GM12878 (cell line): ENCODE results near the gene LRTM2. TPM values are rescaled to one million over a fixed set of nuclear protein-coding genes. Genes with fewer than 3 reads are reported as not detected.

Source experiments
- ATAC-seq: fragments of 200-7000 bp; cut with Tn5 transposase; 3 replicates; pipeline ENCODE4 v1.9.1; 2020; ENCODE audit warnings: mild to moderate bottlenecking, moderate library complexity
- BruUV-seq: library from RNA; stranded (reverse); fragments of 400-500 nt; replicated peaks from 2 replicates; lab custom pipeline; 2021; lab: Mats Ljungman, UMichigan
- CTCF ChIA-PET: fragments of 300-600 bp; sonication (Branson Sonifier 250); formaldehyde crosslinking; extraction: SDS; loops from one replicate; lab custom pipeline; 2021; ENCODE audit warnings: inconsistent platforms; lab: Yijun Ruan, JAX
- POLR2A ChIA-PET: fragments of 350-600 bp; formaldehyde crosslinking; extraction: SDS; loops from one replicate; lab custom pipeline; 2021; ENCODE audit warnings: inconsistent platforms; lab: Charles Lee
- RAD21 ChIA-PET: fragments of 300-600 bp; sonication (Branson Sonifier 250); formaldehyde crosslinking; loops from one replicate; lab custom pipeline; 2023; ENCODE audit warnings: antibody characterized with exemption; ENCODE audit not compliant: unreplicated experiment; lab: Charles Lee
- SMC1A ChIA-PET: fragments of 300-600 bp; sonication (Branson Sonifier 250); formaldehyde crosslinking; loops from one replicate; lab custom pipeline; 2023; ENCODE audit not compliant: unreplicated experiment, uncharacterized antibody; lab: Charles Lee
- DNase-seq: peaks from one replicate; pipeline ENCODE4 v3.0.0-alpha.2; 2011; ENCODE audit warnings: low read depth, low spot score
- FAIRE-seq: peaks from 3 replicates; lab custom pipeline; 2011; peaks lifted over from hg19 to GRCh38; lab: Jason Lieb, UNC
- H2AFZ ChIP-seq: 2 replicates; pipeline ENCODE4 v1.6.0; 2011; ENCODE audit warnings: low read depth, low read length, control low read depth; ENCODE audit not compliant: control insufficient read depth
- H3K27ac ChIP-seq: 2 replicates; pipeline ENCODE4 v1.5.1; 2011; ENCODE audit warnings: control low read depth; ENCODE audit not compliant: control insufficient read depth, insufficient read depth
- H3K27me3 ChIP-seq, 2 experiments: replicated peaks in 1 of 2; 2 replicates each; pipeline versions ENCODE4 v1.6.0 to v1.6.1; 2011; ENCODE audit warnings: low read length in 1 of 2; ENCODE audit not compliant: control insufficient read depth in 2 of 2, insufficient read depth in 2 of 2
- H3K36me3 ChIP-seq, 2 experiments: 2 replicates each; pipeline ENCODE4 v1.5.1; 2011; ENCODE audit warnings: low read length in 1 of 2; ENCODE audit not compliant: control insufficient read depth in 2 of 2, insufficient read depth in 2 of 2
- H3K4me1 ChIP-seq: 2 replicates; pipeline ENCODE4 v1.6.1; 2011; ENCODE audit warnings: mild to moderate bottlenecking, low read length, moderate library complexity, mixed read lengths; ENCODE audit not compliant: control insufficient read depth, insufficient read depth
- H3K4me2 ChIP-seq: 2 replicates; pipeline ENCODE4 v1.6.0; 2011; ENCODE audit warnings: control low read depth; ENCODE audit not compliant: control insufficient read depth, insufficient read depth
- H3K4me3 ChIP-seq: fragments of 200-600 bp; sonication (generic); 2 replicates; pipeline ENCODE4 v1.5.1; 2016
- H3K79me2 ChIP-seq: 2 replicates; pipeline ENCODE4 v1.6.0; 2011; ENCODE audit warnings: low read length; ENCODE audit not compliant: control insufficient read depth, insufficient read depth
- H3K9ac ChIP-seq: 2 replicates; pipeline ENCODE4 v1.8.0; 2011; ENCODE audit warnings: low read length, control low read depth, mixed read lengths; ENCODE audit not compliant: control insufficient read depth, insufficient read depth
- H3K9me3 ChIP-seq: replicated peaks from 3 replicates; pipeline ENCODE4 v1.5.1; 2011; ENCODE audit warnings: mild to moderate bottlenecking, low read length; ENCODE audit not compliant: control insufficient read depth, insufficient read depth
- H4K20me1 ChIP-seq: 2 replicates; pipeline ENCODE4 v1.6.0; 2011; ENCODE audit not compliant: control insufficient read depth, insufficient read depth
- ATF7 ChIP-seq: fragments of 450-650 bp; IDR thresholded peaks from 2 replicates; pipeline ENCODE4 v1.6.1; 2016; ENCODE audit warnings: low read depth, mild to moderate bottlenecking
- BMI1 ChIP-seq: fragments of 450-650 bp; IDR thresholded peaks from 2 replicates; pipeline ENCODE4 v1.6.1; 2016; ENCODE audit warnings: mild to moderate bottlenecking, moderate library complexity, borderline replicate concordance
- ESRRA ChIP-seq: IDR thresholded peaks from 2 replicates; pipeline ENCODE4 v1.6.1; 2012; ENCODE audit warnings: mild to moderate bottlenecking, low read length, improper control_type of control experiment
- LARP7 ChIP-seq: fragments of 450-650 bp; IDR thresholded peaks from 2 replicates; pipeline ENCODE4 v1.6.1; 2017; ENCODE audit warnings: mild to moderate bottlenecking
- NRF1 ChIP-seq: conservative IDR thresholded peaks from 2 replicates; pipeline ENCODE4 v1.6.1; 2011; ENCODE audit warnings: mild to moderate bottlenecking, low read depth, low read length, improper control_type of control experiment
- RAD21 ChIP-seq: IDR thresholded peaks from 2 replicates; pipeline ENCODE4 v1.6.1; 2011; ENCODE audit warnings: mild to moderate bottlenecking, low read depth, low read length, moderate library complexity; ENCODE audit not compliant: insufficient read depth
- RELA ChIP-seq: fragments of 450-650 bp; IDR thresholded peaks from 2 replicates; pipeline ENCODE4 v1.8.0; 2014; ENCODE audit warnings: borderline replicate concordance; ENCODE audit not compliant: partially characterized antibody
- WGBS: methylation state at CpG from one replicate; pipeline ENCODE4 v1.1.6; 2016; ENCODE audit warnings: low lambda C conversion rate; ENCODE audit not compliant: insufficient replicate concordance, insufficient coverage; ENCODE audit errors: missing lambda C conversion rate; 5-methylcytosine and 5-hydroxymethylcytosine counted together
- in situ Hi-C: fragments of 300-500 bp; cut with MboI; formaldehyde crosslinking; loops from 9 replicates; pipeline ENCODE4 v1.14.3; 2018; ENCODE audit warnings: mixed read lengths
- intact Hi-C: fragments of 100-400 bp; cut with micrococcal nuclease; formaldehyde crosslinking; loops from one replicate; pipeline ENCODE4 v1.14.2; 2022; ENCODE audit not compliant: unreplicated experiment
- polyA plus RNA-seq, 11 experiments: library from polyadenylated mRNA; depleted of rRNA in 4 of 11; unstranded in 6 of 11; stranded (reverse) in 5 of 11; fragments of >200 nt; fragmentation: Nextera tagmentation in 4 of 11; fragmentation: Illumina TruSeq in 1 of 11; extraction: Ambion mirVana in 4 of 11; extraction: Trizol in 1 of 11; gene quantifications; 1 replicate in 1 of 11; 2 replicates in 10 of 11; pipeline versions ENCODE4 v1.2.1 to v1.2.3, GENCODE V29; 2011 to 2016; ENCODE audit warnings: inconsistent platforms in 2 of 11, missing spikeins in 2 of 11, low read depth in 1 of 11
- total RNA-seq, 4 experiments: library from RNA; depleted of rRNA in 3 of 4; stranded (reverse); fragments of >200 nt in 3 of 4; fragmentation: Illumina TruSeq in 1 of 4; extraction: Trizol in 1 of 4; gene quantifications; 2 replicates each; pipeline versions ENCODE4 v1.2.1 to v1.2.3, GENCODE V29; 2013 to 2021
- TF ChIP-seq, protein P1 (sequence below): IDR thresholded peaks from 2 replicates; pipeline ENCODE4 v1.6.1; 2012; ENCODE audit warnings: improper control_type of control experiment, low read depth, low read length; ENCODE audit not compliant: insufficient replicate concordance

The LRTM2 gene
- total and polyA plus RNA-seq, 10 of the 15 experiments (the other 5 are each of a cell fraction or from before 2014, with no cell fraction given) = 0.05 TPM; not detected in 9

DNA sequence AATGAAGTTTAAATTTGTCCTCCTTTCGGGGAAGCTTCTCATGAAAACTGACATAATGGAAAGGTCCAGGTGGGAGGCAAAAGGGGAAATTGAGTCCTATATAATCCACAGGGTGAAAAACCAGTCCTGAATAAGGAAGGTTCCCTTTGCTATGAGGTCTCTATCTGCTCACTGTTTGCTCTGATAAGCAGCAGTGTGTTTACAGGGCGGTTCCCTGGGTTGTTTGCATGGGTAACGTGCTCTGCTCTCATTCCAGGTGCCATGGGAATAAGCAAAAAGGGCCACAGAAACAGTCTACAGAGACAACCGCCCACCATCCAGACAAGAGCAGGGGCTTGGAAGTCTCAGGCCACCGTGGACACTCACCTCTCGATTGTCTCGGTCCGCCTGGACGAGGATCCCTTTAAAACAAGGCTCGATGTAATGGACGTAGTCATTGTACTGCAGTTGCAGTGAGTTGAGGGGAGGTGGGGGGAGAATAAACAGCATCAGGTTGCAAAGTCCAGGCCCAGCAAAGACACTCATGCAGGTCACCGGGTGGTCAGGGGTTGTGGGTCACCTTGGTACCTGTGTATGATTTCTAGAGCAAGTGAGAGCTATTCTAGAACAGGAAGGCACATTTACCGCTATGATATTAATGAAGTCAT, 65.4 kb downstream of the LRTM2 start:
- FAIRE-seq (no peak), ATAC-seq (no peak), DNase-seq (no peak)
- Histone ChIP-seq H3K27me3 (no peaks in the 10 kb centered on the region; a peak in 3 of 4 replicates), H3K36me3 (no peaks in the 10 kb centered on the region), H3K9me3 (no peaks in the 10 kb centered on the region; the same call in 2 of the 3 replicates), H3K79me2 (no peaks in the 10 kb centered on the region), H3K4me3 (no peak overlapping the region), H2AFZ (no peak overlapping the region), H3K9ac (no peak overlapping the region), H4K20me1 (no peaks in the 10 kb centered on the region), H3K27ac (no peak overlapping the region), H3K4me2 (no peak overlapping the region), H3K4me1 (no peaks in the 10 kb centered on the region)
- intact Hi-C loops = no loop called here
- BruUV-seq = no TSS peak
- in situ Hi-C loops = no loop called here
- SMC1A ChIA-PET = no interaction called here
- POLR2A ChIA-PET = no interaction called here
- RAD21 ChIA-PET = no interaction called here
- TF ChIP-seq ESRRA (no peak), LARP7 (no peak), NRF1 (no peak), ATF7 (no peak), RELA (no peak), BMI1 (no peak), RAD21 (no peak)
- TF ChIP-seq, protein P1, sequence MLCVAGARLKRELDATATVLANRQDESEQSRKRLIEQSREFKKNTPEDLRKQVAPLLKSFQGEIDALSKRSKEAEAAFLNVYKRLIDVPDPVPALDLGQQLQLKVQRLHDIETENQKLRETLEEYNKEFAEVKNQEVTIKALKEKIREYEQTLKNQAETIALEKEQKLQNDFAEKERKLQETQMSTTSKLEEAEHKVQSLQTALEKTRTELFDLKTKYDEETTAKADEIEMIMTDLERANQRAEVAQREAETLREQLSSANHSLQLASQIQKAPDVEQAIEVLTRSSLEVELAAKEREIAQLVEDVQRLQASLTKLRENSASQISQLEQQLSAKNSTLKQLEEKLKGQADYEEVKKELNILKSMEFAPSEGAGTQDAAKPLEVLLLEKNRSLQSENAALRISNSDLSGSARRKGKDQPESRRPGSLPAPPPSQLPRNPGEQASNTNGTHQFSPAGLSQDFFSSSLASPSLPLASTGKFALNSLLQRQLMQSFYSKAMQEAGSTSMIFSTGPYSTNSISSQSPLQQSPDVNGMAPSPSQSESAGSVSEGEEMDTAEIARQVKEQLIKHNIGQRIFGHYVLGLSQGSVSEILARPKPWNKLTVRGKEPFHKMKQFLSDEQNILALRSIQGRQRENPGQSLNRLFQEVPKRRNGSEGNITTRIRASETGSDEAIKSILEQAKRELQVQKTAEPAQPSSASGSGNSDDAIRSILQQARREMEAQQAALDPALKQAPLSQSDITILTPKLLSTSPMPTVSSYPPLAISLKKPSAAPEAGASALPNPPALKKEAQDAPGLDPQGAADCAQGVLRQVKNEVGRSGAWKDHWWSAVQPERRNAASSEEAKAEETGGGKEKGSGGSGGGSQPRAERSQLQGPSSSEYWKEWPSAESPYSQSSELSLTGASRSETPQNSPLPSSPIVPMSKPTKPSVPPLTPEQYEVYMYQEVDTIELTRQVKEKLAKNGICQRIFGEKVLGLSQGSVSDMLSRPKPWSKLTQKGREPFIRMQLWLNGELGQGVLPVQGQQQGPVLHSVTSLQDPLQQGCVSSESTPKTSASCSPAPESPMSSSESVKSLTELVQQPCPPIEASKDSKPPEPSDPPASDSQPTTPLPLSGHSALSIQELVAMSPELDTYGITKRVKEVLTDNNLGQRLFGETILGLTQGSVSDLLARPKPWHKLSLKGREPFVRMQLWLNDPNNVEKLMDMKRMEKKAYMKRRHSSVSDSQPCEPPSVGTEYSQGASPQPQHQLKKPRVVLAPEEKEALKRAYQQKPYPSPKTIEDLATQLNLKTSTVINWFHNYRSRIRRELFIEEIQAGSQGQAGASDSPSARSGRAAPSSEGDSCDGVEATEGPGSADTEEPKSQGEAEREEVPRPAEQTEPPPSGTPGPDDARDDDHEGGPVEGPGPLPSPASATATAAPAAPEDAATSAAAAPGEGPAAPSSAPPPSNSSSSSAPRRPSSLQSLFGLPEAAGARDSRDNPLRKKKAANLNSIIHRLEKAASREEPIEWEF = no peak
- CTCF ChIA-PET = no interaction called here
- 44% methylated on average over 13 of the region's 13 CpGs for WGBS

Other genes with a start within 250 kb of the LRTM2 start
- 11.8 and 12.8 TPM in 2 replicates for gene FBXL14, start 226.0 kb upstream of the LRTM2 start, total RNA-seq (2014; rRNA removed)
- gene FBXL14, start 226.0 kb upstream of the LRTM2 start, total RNA-seq (2014; rRNA removed; fragmentation: Illumina TruSeq; extraction: Trizol) = 3.2 and 4.0 TPM in 2 replicates
- gene FBXL14, start 226.0 kb upstream of the LRTM2 start, total RNA-seq (2021) = 18.8 and 19.0 TPM in 2 replicates
- 5.6 and 12.8 TPM in 2 replicates for gene FBXL14, start 226.0 kb upstream of the LRTM2 start, polyA plus RNA-seq (2011; rRNA removed)
- gene FBXL14, start 226.0 kb upstream of the LRTM2 start, polyA plus RNA-seq (2014; fragmentation: Illumina TruSeq; extraction: Trizol) = 0.19 and 1.4 TPM in 2 replicates
- gene FBXL14, start 226.0 kb upstream of the LRTM2 start, polyA plus RNA-seq (2014; fragmentation: Nextera tagmentation; extraction: Ambion mirVana) = under 1 TPM; 0.44 to 0.64 TPM
- gene FBXL14, start 226.0 kb upstream of the LRTM2 start, polyA plus RNA-seq (2014; rRNA removed) = 16.8 and 19.0 TPM in 2 replicates
- 1 to 10 TPM; 1.1 to 1.7 TPM for gene FBXL14, start 226.0 kb upstream of the LRTM2 start, polyA plus RNA-seq (2016; fragmentation: Nextera tagmentation; extraction: Ambion mirVana)
- gene WNT5B, start 191.3 kb upstream of the LRTM2 start, total RNA-seq (2014; rRNA removed) = 13.6 and 15.8 TPM in 2 replicates
- gene WNT5B, start 191.3 kb upstream of the LRTM2 start, total RNA-seq (2014; rRNA removed; fragmentation: Illumina TruSeq; extraction: Trizol) = 6.4 and 7.5 TPM in 2 replicates
- 15.4 and 18.3 TPM in 2 replicates for gene WNT5B, start 191.3 kb upstream of the LRTM2 start, total RNA-seq (2021)
- gene WNT5B, start 191.3 kb upstream of the LRTM2 start, polyA plus RNA-seq (2011; rRNA removed) = 2.4 and 4.8 TPM in 2 replicates
- gene WNT5B, start 191.3 kb upstream of the LRTM2 start, polyA plus RNA-seq (2014; fragmentation: Illumina TruSeq; extraction: Trizol) = 5.1 and 6.0 TPM in 2 replicates
- gene WNT5B, start 191.3 kb upstream of the LRTM2 start, polyA plus RNA-seq (2014; fragmentation: Nextera tagmentation; extraction: Ambion mirVana) = 1 to 10 TPM in 1 of 2 experiments, under 1 TPM in 1; 0.45 to 1.6 TPM
- gene WNT5B, start 191.3 kb upstream of the LRTM2 start, polyA plus RNA-seq (2014; rRNA removed) = 9.7 and 11.4 TPM in 2 replicates
- 1 to 10 TPM; 1.5 to 2.8 TPM for gene WNT5B, start 191.3 kb upstream of the LRTM2 start, polyA plus RNA-seq (2016; fragmentation: Nextera tagmentation; extraction: Ambion mirVana)
- gene ADIPOR2, start 129.5 kb upstream of the LRTM2 start, total RNA-seq (2014; rRNA removed) = 32.4 and 36.4 TPM in 2 replicates
- gene ADIPOR2, start 129.5 kb upstream of the LRTM2 start, total RNA-seq (2014; rRNA removed; fragmentation: Illumina TruSeq; extraction: Trizol) = 51.5 and 52.1 TPM in 2 replicates
- gene ADIPOR2, start 129.5 kb upstream of the LRTM2 start, total RNA-seq (2021) = 56.7 and 65.0 TPM in 2 replicates
- gene ADIPOR2, start 129.5 kb upstream of the LRTM2 start, polyA plus RNA-seq (2011; rRNA removed) = 55.5 and 68.1 TPM in 2 replicates
- 57.6 and 71.9 TPM in 2 replicates for gene ADIPOR2, start 129.5 kb upstream of the LRTM2 start, polyA plus RNA-seq (2014; fragmentation: Illumina TruSeq; extraction: Trizol)
- gene ADIPOR2, start 129.5 kb upstream of the LRTM2 start, polyA plus RNA-seq (2014; fragmentation: Nextera tagmentation; extraction: Ambion mirVana) = 10 to 100 TPM; 15.4 to 18.2 TPM
- gene ADIPOR2, start 129.5 kb upstream of the LRTM2 start, polyA plus RNA-seq (2014; rRNA removed) = 34.5 and 43.5 TPM in 2 replicates
- gene ADIPOR2, start 129.5 kb upstream of the LRTM2 start, polyA plus RNA-seq (2016; fragmentation: Nextera tagmentation; extraction: Ambion mirVana) = 10 to 100 TPM in 1 of 2 experiments, 1 to 10 TPM in 1; 8.6 to 10.3 TPM
- gene CACNA2D4, start 98.1 kb downstream of the LRTM2 start, total RNA-seq (2014; rRNA removed) = 0.73 and 0.76 TPM in 2 replicates
- gene CACNA2D4, start 98.1 kb downstream of the LRTM2 start, total RNA-seq (2014; rRNA removed; fragmentation: Illumina TruSeq; extraction: Trizol) = 0.49 and 0.51 TPM in 2 replicates
- 0.64 and 1.1 TPM in 2 replicates for gene CACNA2D4, start 98.1 kb downstream of the LRTM2 start, total RNA-seq (2021)
- gene CACNA2D4, start 98.1 kb downstream of the LRTM2 start, polyA plus RNA-seq (2011; rRNA removed) = 0.94 and 1.0 TPM in 2 replicates
- 0.44 and 0.50 TPM in 2 replicates for gene CACNA2D4, start 98.1 kb downstream of the LRTM2 start, polyA plus RNA-seq (2014; fragmentation: Illumina TruSeq; extraction: Trizol)
- gene CACNA2D4, start 98.1 kb downstream of the LRTM2 start, polyA plus RNA-seq (2014; fragmentation: Nextera tagmentation; extraction: Ambion mirVana) = under 1 TPM; 0.03 to 0.20 TPM
- 0.86 and 1.2 TPM in 2 replicates for gene CACNA2D4, start 98.1 kb downstream of the LRTM2 start, polyA plus RNA-seq (2014; rRNA removed)
- 1 to 10 TPM in 1 of 2 experiments, under 1 TPM in 1; 0.66 to 1.0 TPM for gene CACNA2D4, start 98.1 kb downstream of the LRTM2 start, polyA plus RNA-seq (2016; fragmentation: Nextera tagmentation; extraction: Ambion mirVana)
- 12.6 and 12.7 TPM in 2 replicates for gene DCP1B, start 183.9 kb downstream of the LRTM2 start, total RNA-seq (2014; rRNA removed)
- gene DCP1B, start 183.9 kb downstream of the LRTM2 start, total RNA-seq (2014; rRNA removed; fragmentation: Illumina TruSeq; extraction: Trizol) = 11.7 and 12.3 TPM in 2 replicates
- gene DCP1B, start 183.9 kb downstream of the LRTM2 start, total RNA-seq (2021) = 11.2 and 12.6 TPM in 2 replicates
- 22.7 and 23.6 TPM in 2 replicates for gene DCP1B, start 183.9 kb downstream of the LRTM2 start, polyA plus RNA-seq (2011; rRNA removed)
- gene DCP1B, start 183.9 kb downstream of the LRTM2 start, polyA plus RNA-seq (2014; fragmentation: Illumina TruSeq; extraction: Trizol) = 17.9 and 20.4 TPM in 2 replicates
- 1 to 10 TPM; 1.3 to 2.2 TPM for gene DCP1B, start 183.9 kb downstream of the LRTM2 start, polyA plus RNA-seq (2014; fragmentation: Nextera tagmentation; extraction: Ambion mirVana)
- 17.2 and 18.8 TPM in 2 replicates for gene DCP1B, start 183.9 kb downstream of the LRTM2 start, polyA plus RNA-seq (2014; rRNA removed)
- gene DCP1B, start 183.9 kb downstream of the LRTM2 start, polyA plus RNA-seq (2016; fragmentation: Nextera tagmentation; extraction: Ambion mirVana) = 10 to 100 TPM; 23.3 to 23.4 TPM
- under 0.01 and 0.05 TPM in 2 replicates for gene CACNA1C, start 232.4 kb downstream of the LRTM2 start, total RNA-seq (2014; rRNA removed)
- not detected in 2 replicates for gene CACNA1C, start 232.4 kb downstream of the LRTM2 start, total RNA-seq (2014; rRNA removed; fragmentation: Illumina TruSeq; extraction: Trizol)
- gene CACNA1C, start 232.4 kb downstream of the LRTM2 start, total RNA-seq (2021) = 0.13 TPM in 1 of 2 replicates, not detected in the other
- not detected in 2 replicates for gene CACNA1C, start 232.4 kb downstream of the LRTM2 start, polyA plus RNA-seq (2011; rRNA removed)
- gene CACNA1C, start 232.4 kb downstream of the LRTM2 start, polyA plus RNA-seq (2014; fragmentation: Illumina TruSeq; extraction: Trizol) = 0.09 TPM in 1 of 2 replicates, not detected in the other
- not detected for gene CACNA1C, start 232.4 kb downstream of the LRTM2 start, polyA plus RNA-seq (2014; fragmentation: Nextera tagmentation; extraction: Ambion mirVana)
- gene CACNA1C, start 232.4 kb downstream of the LRTM2 start, polyA plus RNA-seq (2014; rRNA removed) = 0.01 TPM in 2 replicates
- under 1 TPM; 0.15 TPM for gene CACNA1C, start 232.4 kb downstream of the LRTM2 start, polyA plus RNA-seq (2016; fragmentation: Nextera tagmentation; extraction: Ambion mirVana)